Esophagus muscularis mucosa (tissue), 4 donors: ENCODE results near the gene NNT.

ENCODE experiments used
- CTCF ChIP-seq, 3 experiments: fragments of 200-600 bp in 2 of 3; fragments of 450-650 bp in 1 of 3; sonication (generic) in 2 of 3; IDR thresholded peaks; one replicate each; pipeline ENCODE4 v1.5.1; 2017 to 2019; ENCODE audit warnings: antibody characterized with exemption in 3 of 3, mild to moderate bottlenecking in 2 of 3, moderate library complexity in 1 of 3
- EP300 ChIP-seq: sonication (generic); formaldehyde crosslinking; IDR thresholded peaks from one replicate; pipeline ENCODE4 v1.6.1; 2017; ENCODE audit warnings: antibody characterized with exemption
- POLR2A ChIP-seq: fragments of 450-650 bp; IDR thresholded peaks from one replicate; pipeline ENCODE4 v1.6.1; 2017; ENCODE audit warnings: antibody characterized with exemption, moderate library complexity, mild to moderate bottlenecking, low read depth

- peak in 2 of 3 experiments; percentile 27 to 40 for TF ChIP-seq CTCF (IDR thresholded peaks at IDR 0.05)
- no peak for TF ChIP-seq POLR2A
- TF ChIP-seq EP300, result no peak
Measured at GRCh38 chr5:43627028-43627427, 24.0 kb downstream of the NNT start.
